WTC11 (cell line): ENCODE results near the gene ANKRD11.

Source experiments
- AR ChIP-seq: fragments of 250-450 bp; sonication (Bioruptor Pico); IDR thresholded peaks from 2 replicates; pipeline ENCODE4 v1.9.0; 2021; ENCODE audit warnings: mild to moderate bottlenecking
- CTCF ChIP-seq: fragments of 200-600 bp; IDR thresholded peaks from 2 replicates; pipeline ENCODE4 v1.8.0; 2022; ENCODE audit warnings: antibody characterized with exemption
- ESRRA ChIP-seq: sonication (generic); formaldehyde crosslinking; IDR thresholded peaks from 2 replicates; pipeline ENCODE4 v1.8.1; 2022; ENCODE audit warnings: mild to moderate bottlenecking, missing genetic modification reagents, borderline replicate concordance
- ETV6 ChIP-seq: sonication (generic); formaldehyde crosslinking; IDR thresholded peaks from 2 replicates; pipeline ENCODE4 v1.8.1; 2022; ENCODE audit warnings: mild to moderate bottlenecking, missing genetic modification reagents
- GABPB1 ChIP-seq: sonication (generic); formaldehyde crosslinking; IDR thresholded peaks from 2 replicates; pipeline ENCODE4 v1.8.1; 2023; ENCODE audit warnings: mild to moderate bottlenecking, missing genetic modification reagents
- JUN ChIP-seq: sonication (generic); formaldehyde crosslinking; IDR thresholded peaks from 2 replicates; pipeline ENCODE4 v1.8.0; 2023; ENCODE audit warnings: mild to moderate bottlenecking, missing genetic modification reagents
- MLX ChIP-seq: sonication (generic); formaldehyde crosslinking; IDR thresholded peaks from 2 replicates; pipeline ENCODE4 v1.8.1; 2023; ENCODE audit warnings: mild to moderate bottlenecking, missing genetic modification reagents, moderate library complexity
- NR1H2 ChIP-seq: sonication (generic); formaldehyde crosslinking; IDR thresholded peaks from 2 replicates; pipeline ENCODE4 v1.9.0; 2021; ENCODE audit warnings: mild to moderate bottlenecking, moderate library complexity, missing genetic modification reagents
- ZBTB21 ChIP-seq: sonication (generic); formaldehyde crosslinking; IDR thresholded peaks from 2 replicates; pipeline ENCODE4 v1.8.1; 2023; ENCODE audit warnings: mild to moderate bottlenecking, missing genetic modification reagents, borderline replicate concordance
- ZNF232 ChIP-seq: sonication (generic); formaldehyde crosslinking; IDR thresholded peaks from 2 replicates; pipeline ENCODE4 v1.8.0; 2022; ENCODE audit warnings: mild to moderate bottlenecking, missing genetic modification reagents
- ZNF532 ChIP-seq: fragments of 250-450 bp; sonication (Bioruptor Pico); IDR thresholded peaks from 2 replicates; pipeline ENCODE4 v1.9.0; 2021; ENCODE audit warnings: mild to moderate bottlenecking, borderline replicate concordance

- no peak for TF ChIP-seq ZNF232 (CRISPR knock-in tag)
- TF ChIP-seq CTCF = no peak
- TF ChIP-seq NR1H2 (CRISPR knock-in tag) = no peak
- no peak for TF ChIP-seq AR (CRISPR knock-in tag)
- TF ChIP-seq ESRRA (CRISPR knock-in tag) = no peak
- TF ChIP-seq ZBTB21 (CRISPR knock-in tag) = no peak
- TF ChIP-seq ETV6 (CRISPR knock-in tag) = no peak
- TF ChIP-seq MLX (CRISPR knock-in tag) = no peak
- TF ChIP-seq JUN = no peak
- TF ChIP-seq GABPB1 = no peak
- no peak for TF ChIP-seq ZNF532 (CRISPR knock-in tag)
These were observed 143.5 kb downstream of the ANKRD11 start for GRCh38 chr16:89346869-89347268.
